CD8-positive, alpha-beta memory T cell (primary cell): ENCODE data around the gene KDM8. TPM values are rescaled to one million over a fixed set of nuclear protein-coding genes. Genes with fewer than 3 reads are reported as not detected.
A peak's percentile ranks its signal among the peaks of the same experiment; 100 is the strongest.

ENCODE experiments used
- CTCF ChIA-PET: fragments of 350-600 bp; sonication (Branson Sonifier 250); formaldehyde crosslinking; loops from one replicate; lab custom pipeline; 2021; ENCODE audit warnings: antibody characterized with exemption; lab: Charles Lee
- POLR2A ChIA-PET: fragments of 350-600 bp; sonication (Branson Sonifier 250); formaldehyde crosslinking; loops from one replicate; lab custom pipeline; 2021; ENCODE audit warnings: antibody characterized with exemption; lab: Charles Lee
- DNase-seq, 5 donors: peaks; one replicate each; pipeline versions ENCODE4 v3.0.0 to v3.0.0-alpha.2; 2020 to 2022; ENCODE audit warnings: mixed read lengths in 1 of 5
- H3K27ac ChIP-seq: one replicate; pipeline ENCODE4 v1.7.0; 2013; ENCODE audit warnings: low read depth, mild to moderate bottlenecking, low read length, moderate library complexity
- H3K27me3 ChIP-seq: 2 replicates; pipeline ENCODE4 v1.7.0; 2013; ENCODE audit warnings: low read length, mild to moderate bottlenecking; ENCODE audit not compliant: insufficient read depth, poor library complexity, severe bottlenecking
- H3K36me3 ChIP-seq: 2 replicates; pipeline ENCODE4 v1.7.0; 2013; ENCODE audit warnings: mild to moderate bottlenecking, low read length, moderate library complexity; ENCODE audit not compliant: insufficient read depth
- H3K4me1 ChIP-seq: 2 replicates; pipeline ENCODE4 v1.7.0; 2013; ENCODE audit warnings: mild to moderate bottlenecking, low read length, moderate library complexity; ENCODE audit not compliant: insufficient read depth
- H3K4me3 ChIP-seq: 2 replicates; pipeline ENCODE4 v1.7.0; 2013; ENCODE audit warnings: mild to moderate bottlenecking, low read length
- H3K9me3 ChIP-seq: 2 replicates; pipeline ENCODE4 v1.7.0; 2013; ENCODE audit warnings: mild to moderate bottlenecking, low read length
- H3K27ac Mint-ChIP-seq, 8 donors: one replicate each; pipeline ENCODE4 v1.8.0; 2020 to 2021; ENCODE audit warnings: mixed read lengths in 8 of 8, mild to moderate bottlenecking in 6 of 8, inconsistent platforms in 3 of 8, moderate library complexity in 3 of 8
- H3K27me3 Mint-ChIP-seq, 2 donors: one replicate each; pipeline ENCODE4 v1.8.0; 2020 to 2021; ENCODE audit warnings: mixed read lengths in 2 of 2, mild to moderate bottlenecking in 1 of 2, moderate library complexity in 1 of 2
- H3K36me3 Mint-ChIP-seq, 3 donors: one replicate each; pipeline ENCODE4 v1.8.0; 2020 to 2021; ENCODE audit warnings: mixed read lengths in 3 of 3, inconsistent platforms in 1 of 3, mild to moderate bottlenecking in 1 of 3
- H3K4me1 Mint-ChIP-seq, 3 donors: one replicate each; pipeline ENCODE4 v1.8.0; 2020 to 2021; ENCODE audit warnings: mixed read lengths in 3 of 3, inconsistent platforms in 1 of 3, mild to moderate bottlenecking in 1 of 3
- H3K4me3 Mint-ChIP-seq, 7 donors: one replicate each; pipeline ENCODE4 v1.8.0; 2020 to 2021; ENCODE audit warnings: mixed read lengths in 7 of 7, mild to moderate bottlenecking in 6 of 7, moderate library complexity in 4 of 7, inconsistent platforms in 2 of 7
- H3K9me3 Mint-ChIP-seq, 5 donors: one replicate each; pipeline ENCODE4 v1.8.0; 2020 to 2022; ENCODE audit warnings: mixed read lengths in 5 of 5, mild to moderate bottlenecking in 3 of 5, moderate library complexity in 2 of 5, inconsistent platforms in 1 of 5
- polyA plus RNA-seq: library from polyadenylated mRNA; unstranded; fragments of 300-500 nt; fragmentation: Illumina TruSeq; gene quantifications from one replicate; pipeline ENCODE4 v1.2.3, GENCODE V29; 2021
- total RNA-seq, 2 experiments: library from RNA; stranded (reverse); gene quantifications; one replicate each; pipeline ENCODE4 v1.2.3, GENCODE V29; 2021

The KDM8 gene
- total and polyA plus RNA-seq, 3 experiments from 2014 or later = 5.6 to 10.8 (median 9.1) TPM

- peaks cover 66% of the 10 kb centered on the region for H3K4me1 ChIP-seq
- no peaks in the 10 kb centered on the region for H3K27me3 Mint-ChIP-seq
Observed at GRCh38 chr16:27169511-27170071, 33.7 kb upstream of the KDM8 start.

GRCh38 chr16:27171584-27171983 lies 31.7 kb upstream of the KDM8 start:
- Histone ChIP-seq H3K9me3 (no peaks in the 10 kb centered on the region), H3K4me3 (no peak overlapping the region), H3K27ac (no peak overlapping the region), H3K36me3 (no peaks in the 10 kb centered on the region), H3K27me3 (no peaks in the 10 kb centered on the region), H3K4me1 (peaks cover 71% of the 10 kb centered on the region)
- POLR2A ChIA-PET = interaction anchor here (0.6 to 1.2 kb wide), 3 partner anchors 32 to 282 kb away, joined by 3 to 6 read pairs (median 3); partner anchors contain the start of gene KDM8
- Mint-ChIP-seq H3K36me3 (no peaks in the 10 kb centered on the region), H3K27me3 (no peaks in the 10 kb centered on the region), H3K4me3 (peak overlapping the region in 3 of 7 donors; percentile 15 to 28 (median 26)), H3K27ac (peak overlapping the region; percentile 0 to 93 (median 75)), H3K4me1 (peaks cover 58 to 80% (median 74%) of the 10 kb centered on the region in 3 donors), H3K9me3 (peaks cover 0 to 2% (median 1%) of the 10 kb centered on the region in 5 donors)
- DNase-seq = no peak
- CTCF ChIA-PET = interaction anchor here (0.6 to 7.1 kb wide), 10 partner anchors 9 to 283 kb away, joined by 3 to 85 read pairs (median 6); no protein-coding TSS in a partner anchor

More at GRCh38 chr16:27169511-27170071, 33.7 kb upstream of the KDM8 start:
- POLR2A ChIA-PET = interaction anchor here (0.9 to 1.3 kb wide), 5 partner anchors 30 to 203 kb away, joined by 3 to 4 read pairs (median 4); no protein-coding TSS in a partner anchor
- Mint-ChIP-seq H3K4me3 (peak overlapping the region; percentile 2 to 81 (median 68)), H3K9me3 (peaks cover 0 to 2% (median 1%) of the 10 kb centered on the region in 5 donors), H3K27ac (peak overlapping the region; percentile 46 to 99 (median 92)), H3K4me1 (peaks cover 56 to 71% (median 69%) of the 10 kb centered on the region in 3 donors), H3K36me3 (no peaks in the 10 kb centered on the region)
- Histone ChIP-seq H3K36me3 (no peaks in the 10 kb centered on the region), H3K9me3 (no peaks in the 10 kb centered on the region), H3K4me3 (no peak overlapping the region), H3K27ac (no peak overlapping the region), H3K27me3 (no peaks in the 10 kb centered on the region)
- CTCF ChIA-PET = interaction anchor here (0.8 to 7.1 kb wide), 13 partner anchors 11 to 281 kb away, joined by 3 to 85 read pairs (median 4); partner anchors contain the start of gene KDM8
- peak; percentile 57 to 88 (median 85) for DNase-seq

GRCh38 chr16:27174007-27174406 lies 29.3 kb upstream of the KDM8 start:
- DNase-seq = peak; percentile 29 to 72 (median 53)
- Mint-ChIP-seq H3K36me3 (no peaks in the 10 kb centered on the region), H3K4me1 (peaks cover 51 to 72% (median 61%) of the 10 kb centered on the region in 3 donors), H3K4me3 (peak overlapping the region; percentile 43 to 69 (median 58)), H3K27me3 (no peaks in the 10 kb centered on the region), H3K9me3 (peaks cover 0 to 2% (median 1%) of the 10 kb centered on the region in 5 donors), H3K27ac (peak overlapping the region; percentile 90 to 99 (median 94))
- ChIA-PET CTCF (interaction anchor here (0.5 to 7.1 kb wide), 14 partner anchors 16 to 290 kb away, joined by 3 to 85 read pairs (median 5); no protein-coding TSS in a partner anchor), POLR2A (interaction anchor here (0.6 to 1.6 kb wide), 7 partner anchors 25 to 906 kb away, joined by 3 to 9 read pairs (median 4); no protein-coding TSS in a partner anchor)
- Histone ChIP-seq H3K9me3 (no peaks in the 10 kb centered on the region), H3K27me3 (no peaks in the 10 kb centered on the region), H3K4me1 (peaks cover 66% of the 10 kb centered on the region), H3K4me3 (peak overlapping the region; percentile 5), H3K27ac (no peak overlapping the region), H3K36me3 (no peaks in the 10 kb centered on the region)

GRCh38 chr16:27174798-27175197 lies 28.5 kb upstream of the KDM8 start:
- no peaks in the 10 kb centered on the region for H3K9me3 ChIP-seq
- no peaks in the 10 kb centered on the region for H3K36me3 ChIP-seq
- H3K4me1 ChIP-seq = peaks cover 66% of the 10 kb centered on the region
- Mint-ChIP-seq H3K4me3 (no peak overlapping the region), H3K9me3 (peaks cover 0 to 2% (median 1%) of the 10 kb centered on the region in 5 donors), H3K27ac (peak overlapping the region; percentile 90 to 99 (median 94)), H3K4me1 (peaks cover 52 to 72% (median 63%) of the 10 kb centered on the region in 3 donors), H3K36me3 (no peaks in the 10 kb centered on the region), H3K27me3 (no peaks in the 10 kb centered on the region)
- H3K27me3 ChIP-seq = no peaks in the 10 kb centered on the region
- no peak for DNase-seq
- ChIA-PET CTCF (interaction anchor here (1.4 to 7.3 kb wide), 7 partner anchors 19 to 289 kb away, joined by 6 to 104 read pairs (median 16); no protein-coding TSS in a partner anchor), POLR2A (interaction anchor here (1.1 to 1.6 kb wide), 2 partner anchors 25 to 56 kb away, joined by 4 to 9 read pairs; no protein-coding TSS in a partner anchor)
- H3K4me3 ChIP-seq = no peak overlapping the region
- no peak overlapping the region for H3K27ac ChIP-seq

- POLR2A ChIA-PET = no interaction called here
- Histone ChIP-seq H3K27ac (no peak overlapping the region), H3K36me3 (no peaks in the 10 kb centered on the region), H3K4me3 (no peak overlapping the region), H3K9me3 (no peaks in the 10 kb centered on the region), H3K4me1 (peaks cover 59% of the 10 kb centered on the region), H3K27me3 (no peaks in the 10 kb centered on the region)
- CTCF ChIA-PET = interaction anchor here (1.6 to 7.3 kb wide), 3 partner anchors 20 to 192 kb away, joined by 9 to 104 read pairs (median 40); no protein-coding TSS in a partner anchor
- peaks cover 0 to under 1% of the 10 kb centered on the region in 2 donors for H3K27me3 Mint-ChIP-seq
- peaks cover 45 to 64% (median 58%) of the 10 kb centered on the region in 3 donors for H3K4me1 Mint-ChIP-seq
- DNase-seq = no peak
- H3K9me3 Mint-ChIP-seq = peaks cover 0 to 2% (median 0%) of the 10 kb centered on the region in 5 donors
- peak overlapping the region in 6 of 8 donors; percentile 36 to 93 (median 50) for H3K27ac Mint-ChIP-seq
- H3K4me3 Mint-ChIP-seq = no peak overlapping the region
- H3K36me3 Mint-ChIP-seq = no peaks in the 10 kb centered on the region
Observed at GRCh38 chr16:27175888-27176287, 27.4 kb upstream of the KDM8 start.

GRCh38 chr16:27177031-27177774 lies 26.1 kb upstream of the KDM8 start:
- CTCF ChIA-PET = interaction anchor here (2.6 to 7.3 kb wide), 6 partner anchors 19 to 278 kb away, joined by 8 to 104 read pairs (median 39); no protein-coding TSS in a partner anchor
- peaks cover 47% of the 10 kb centered on the region for H3K4me1 ChIP-seq
- Mint-ChIP-seq H3K4me1 (peaks cover 35 to 52% (median 47%) of the 10 kb centered on the region in 3 donors), H3K27me3 (peaks cover 0 to 2% of the 10 kb centered on the region in 2 donors), H3K36me3 (no peaks in the 10 kb centered on the region), H3K4me3 (no peak overlapping the region), H3K9me3 (no peaks in the 10 kb centered on the region), H3K27ac (peak overlapping the region in 5 of 8 donors; percentile 15 to 77 (median 57))
- no peak overlapping the region for H3K4me3 ChIP-seq
- POLR2A ChIA-PET = no interaction called here
- no peaks in the 10 kb centered on the region for H3K9me3 ChIP-seq
- H3K27ac ChIP-seq = no peak overlapping the region
- DNase-seq = no peak
- H3K36me3 ChIP-seq = no peaks in the 10 kb centered on the region
- no peaks in the 10 kb centered on the region for H3K27me3 ChIP-seq

GRCh38 chr16:27179500-27180072 lies 23.7 kb upstream of the KDM8 start:
- peak overlapping the region in 7 of 8 donors; percentile 13 to 77 (median 56) for H3K27ac Mint-ChIP-seq

More at GRCh38 chr16:27179500-27180072, 23.7 kb upstream of the KDM8 start:
- H3K4me3 Mint-ChIP-seq = peak overlapping the region in 1 of 7 donors; percentile 64
- no peaks in the 10 kb centered on the region for H3K27me3 ChIP-seq
- H3K36me3 Mint-ChIP-seq = no peaks in the 10 kb centered on the region
- peak; percentile 77 to 89 (median 77) for DNase-seq
- POLR2A ChIA-PET = interaction anchor here (1.0 to 1.8 kb wide), 6 partner anchors 20 to 190 kb away, joined by 3 to 7 read pairs (median 6); partner anchors contain the start of gene KDM8
- H3K4me1 ChIP-seq = peaks cover 23% of the 10 kb centered on the region
- H3K9me3 ChIP-seq = no peaks in the 10 kb centered on the region
- peaks cover 17 to 28% (median 25%) of the 10 kb centered on the region in 3 donors for H3K4me1 Mint-ChIP-seq
- H3K36me3 ChIP-seq = no peaks in the 10 kb centered on the region
- CTCF ChIA-PET = interaction anchor here (0.7 to 7.3 kb wide), 52 partner anchors 8 to 370 kb away, joined by 3 to 104 read pairs (median 5); partner anchors contain the start of genes GTF3C1, IL21R, KATNIP and KDM8
- no peak overlapping the region for H3K4me3 ChIP-seq
- H3K27ac ChIP-seq = no peak overlapping the region
- H3K27me3 Mint-ChIP-seq = peaks cover 0 to 2% of the 10 kb centered on the region in 2 donors
- no peaks in the 10 kb centered on the region for H3K9me3 Mint-ChIP-seq
